K562 (cell line): ENCODE data around the gene FUNDC2. TPM values are rescaled to one million over a fixed set of nuclear protein-coding genes. Genes with fewer than 3 reads are reported as not detected.

Experiments used
- BRD9 ChIP-seq: fragments of 450-650 bp; IDR thresholded peaks from 2 replicates; pipeline ENCODE4 v1.6.1; 2018; ENCODE audit warnings: low read depth; ENCODE audit not compliant: partially characterized antibody
- BRF1 ChIP-seq: IDR thresholded peaks from 3 replicates; pipeline ENCODE4 v1.6.1; 2011; ENCODE audit warnings: borderline replicate concordance, mild to moderate bottlenecking; ENCODE audit not compliant: insufficient read length; ENCODE audit errors: extremely low read depth
- GATAD2B ChIP-seq: fragments of 450-650 bp; IDR thresholded peaks from 2 replicates; pipeline ENCODE4 v1.6.1; 2017; ENCODE audit warnings: mild to moderate bottlenecking, borderline replicate concordance
- GTF2E2 ChIP-seq: fragments of 200-800 bp; sonication (Bioruptor generic); IDR thresholded peaks from 2 replicates; pipeline ENCODE4 v1.6.1; 2016; ENCODE audit warnings: missing genetic modification characterization, missing compliant biosample characterization
- HBP1 ChIP-seq: fragments of 450-650 bp; formaldehyde crosslinking; IDR thresholded peaks from 2 replicates; pipeline ENCODE4 v1.4.0; 2022; ENCODE audit warnings: missing genetic modification characterization
- HINFP ChIP-seq: fragments of 450-650 bp; conservative IDR thresholded peaks from 2 replicates; pipeline ENCODE4 v1.6.1; 2016; ENCODE audit warnings: missing genetic modification characterization, low read depth, mild to moderate bottlenecking, control low read depth, missing compliant biosample characterization
- MCM2 ChIP-seq: fragments of 450-650 bp; IDR thresholded peaks from 2 replicates; pipeline ENCODE4 v1.6.1; 2017; ENCODE audit warnings: low read depth, mild to moderate bottlenecking
- MCM5 ChIP-seq: fragments of 450-650 bp; IDR thresholded peaks from 2 replicates; pipeline ENCODE4 v1.6.1; 2016; ENCODE audit warnings: low read depth
- MECOM ChIP-seq: fragments of 250-450 bp; sonication (Bioruptor Pico); IDR thresholded peaks from 2 replicates; pipeline ENCODE4 v1.8.0; 2022; ENCODE audit warnings: inconsistent platforms
- POLR2AphosphoS2 ChIP-seq: IDR thresholded peaks from 2 replicates; pipeline ENCODE4 v1.6.1; 2012; ENCODE audit warnings: low read length, improper control_type of control experiment
- STAG1 ChIP-seq: sonication (generic); formaldehyde crosslinking; IDR thresholded peaks from 2 replicates; pipeline ENCODE4 v1.5.0; 2020; ENCODE audit warnings: missing genetic modification reagents, borderline replicate concordance
- ZBED1 ChIP-seq: IDR thresholded peaks from 2 replicates; pipeline ENCODE4 v1.6.1; 2014
- ZNF175 ChIP-seq: fragments of 200-800 bp; sonication (Bioruptor generic); IDR thresholded peaks from 2 replicates; pipeline ENCODE4 v1.6.1; 2016; ENCODE audit warnings: low read depth, mild to moderate bottlenecking, missing genetic modification characterization, missing compliant biosample characterization
- ZNF398 ChIP-seq: fragments of 250-450 bp; sonication (Bioruptor Pico); IDR thresholded peaks from 2 replicates; pipeline ENCODE4 v1.8.0; 2021; ENCODE audit warnings: moderate library complexity, mild to moderate bottlenecking, inconsistent platforms
- ZNF551 ChIP-seq: fragments of 250-450 bp; sonication (Bioruptor Pico); IDR thresholded peaks from 2 replicates; pipeline ENCODE4 v1.5.0; 2021; ENCODE audit warnings: mild to moderate bottlenecking, moderate library complexity
- polyA plus RNA-seq, 8 experiments: library from polyadenylated mRNA; depleted of rRNA in 4 of 8; stranded (reverse) in 5 of 8; unstranded in 3 of 8; fragments of >200 nt; fragmentation: Nextera tagmentation in 2 of 8; fragmentation: Illumina TruSeq in 1 of 8; extraction: Ambion mirVana in 2 of 8; extraction: Trizol in 1 of 8; gene quantifications; 2 replicates each; pipeline versions ENCODE4 v1.2.1 to v1.2.3, GENCODE V29; 2011 to 2014; ENCODE audit warnings: inconsistent platforms in 1 of 8, missing spikeins in 1 of 8
- total RNA-seq, 7 experiments: library from RNA; depleted of rRNA in 6 of 7; stranded (reverse); fragments of >200 nt in 6 of 7; fragmentation: Illumina TruSeq in 2 of 7; extraction: Trizol in 2 of 7; gene quantifications; 2 replicates each; pipeline versions ENCODE4 v1.2.1 to v1.2.3, GENCODE V29; 2011 to 2021; ENCODE audit warnings: low replicate concordance in 1 of 7
- TF ChIP-seq, protein P1 (sequence below): fragments of 250-450 bp; sonication (Bioruptor Pico); IDR thresholded peaks from 2 replicates; pipeline ENCODE4 v1.5.0; 2020; ENCODE audit warnings: mild to moderate bottlenecking

The FUNDC2 gene
- total and polyA plus RNA-seq, 9 of the 15 experiments (the other 6 are each of a cell fraction or from before 2014, with no cell fraction given) = 50.6 to 235 (median 123) TPM

- TF ChIP-seq GATAD2B = no peak
- TF ChIP-seq HINFP (tag) = no peak
- no peak for TF ChIP-seq BRF1
- TF ChIP-seq POLR2AphosphoS2 = no peak
- no peak for TF ChIP-seq GTF2E2 (tag)
- no peak for TF ChIP-seq MCM5
- TF ChIP-seq ZNF175 = no peak
- no peak for TF ChIP-seq HBP1 (CRISPR knock-in tag)
- TF ChIP-seq STAG1 (CRISPR knock-in tag) = peak; percentile 45; the same call in 1 of the 2 replicates
- TF ChIP-seq MECOM = no peak
- TF ChIP-seq MCM2 = no peak
- TF ChIP-seq BRD9 = no peak
- TF ChIP-seq ZNF398 (CRISPR knock-in tag) = no peak
- TF ChIP-seq, protein P1, sequence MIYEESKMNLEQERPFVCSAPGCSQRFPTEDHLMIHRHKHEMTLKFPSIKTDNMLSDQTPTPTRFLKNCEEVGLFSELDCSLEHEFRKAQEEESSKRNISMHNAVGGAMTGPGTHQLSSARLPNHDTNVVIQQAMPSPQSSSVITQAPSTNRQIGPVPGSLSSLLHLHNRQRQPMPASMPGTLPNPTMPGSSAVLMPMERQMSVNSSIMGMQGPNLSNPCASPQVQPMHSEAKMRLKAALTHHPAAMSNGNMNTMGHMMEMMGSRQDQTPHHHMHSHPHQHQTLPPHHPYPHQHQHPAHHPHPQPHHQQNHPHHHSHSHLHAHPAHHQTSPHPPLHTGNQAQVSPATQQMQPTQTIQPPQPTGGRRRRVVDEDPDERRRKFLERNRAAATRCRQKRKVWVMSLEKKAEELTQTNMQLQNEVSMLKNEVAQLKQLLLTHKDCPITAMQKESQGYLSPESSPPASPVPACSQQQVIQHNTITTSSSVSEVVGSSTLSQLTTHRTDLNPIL = no peak
- no peak for TF ChIP-seq ZNF551
- no peak for TF ChIP-seq ZBED1
These were observed 30.5 kb downstream of the FUNDC2 start (continued) for GRCh38 chrX:155056877-155057792.
